K562 (cell line): ENCODE measurements around the gene TFAP2B. TPM values are rescaled to one million over a fixed set of nuclear protein-coding genes. Genes with fewer than 3 reads are reported as not detected.

Experiments used
- ARID4B ChIP-seq: sonication (generic); formaldehyde crosslinking; IDR thresholded peaks from 2 replicates; pipeline ENCODE4 v1.8.0; 2022; ENCODE audit warnings: mild to moderate bottlenecking, missing genetic modification reagents
- BDP1 ChIP-seq: IDR thresholded peaks from 3 replicates; pipeline ENCODE4 v1.6.1; 2011; ENCODE audit not compliant: insufficient read length, insufficient read depth
- CHD7 ChIP-seq: fragments of 200-600 bp; sonication (generic); IDR thresholded peaks from one replicate; pipeline ENCODE4 v1.6.1; 2012; ENCODE audit warnings: mild to moderate bottlenecking, low read depth, low read length, inconsistent platforms
- HMG20B ChIP-seq: fragments of 250-450 bp; sonication (Bioruptor Pico); IDR thresholded peaks from 2 replicates; pipeline ENCODE4 v1.5.0; 2021; ENCODE audit warnings: mild to moderate bottlenecking
- MBD2 ChIP-seq: sonication (generic); IDR thresholded peaks from 2 replicates; pipeline ENCODE4 v1.6.1; 2016; ENCODE audit warnings: low read depth, borderline replicate concordance
- MEIS2 ChIP-seq: fragments of 450-650 bp; IDR thresholded peaks from 2 replicates; pipeline ENCODE4 v1.6.1; 2014; ENCODE audit warnings: mild to moderate bottlenecking; ENCODE audit not compliant: partially characterized antibody
- MTA2 ChIP-seq: fragments of 450-650 bp; IDR thresholded peaks from 2 replicates; pipeline ENCODE4 v1.6.1; 2016; ENCODE audit warnings: low read depth
- POLR3G ChIP-seq: IDR thresholded peaks from 2 replicates; pipeline ENCODE4 v1.6.1; 2011; ENCODE audit not compliant: insufficient read length, insufficient replicate concordance; ENCODE audit errors: extremely low read depth
- ZNF398 ChIP-seq: fragments of 250-450 bp; sonication (Bioruptor Pico); IDR thresholded peaks from 2 replicates; pipeline ENCODE4 v1.8.0; 2021; ENCODE audit warnings: moderate library complexity, mild to moderate bottlenecking, inconsistent platforms
- polyA plus RNA-seq, 8 experiments: library from polyadenylated mRNA; depleted of rRNA in 4 of 8; stranded (reverse) in 5 of 8; unstranded in 3 of 8; fragments of >200 nt; fragmentation: Nextera tagmentation in 2 of 8; fragmentation: Illumina TruSeq in 1 of 8; extraction: Ambion mirVana in 2 of 8; extraction: Trizol in 1 of 8; gene quantifications; 2 replicates each; pipeline versions ENCODE4 v1.2.1 to v1.2.3, GENCODE V29; 2011 to 2014; ENCODE audit warnings: inconsistent platforms in 1 of 8, missing spikeins in 1 of 8
- total RNA-seq, 7 experiments: library from RNA; depleted of rRNA in 6 of 7; stranded (reverse); fragments of >200 nt in 6 of 7; fragmentation: Illumina TruSeq in 2 of 7; extraction: Trizol in 2 of 7; gene quantifications; 2 replicates each; pipeline versions ENCODE4 v1.2.1 to v1.2.3, GENCODE V29; 2011 to 2021; ENCODE audit warnings: low replicate concordance in 1 of 7

Gene TFAP2B
- total and polyA plus RNA-seq, 9 of the 15 experiments (the other 6 are each of a cell fraction or from before 2014, with no cell fraction given): not detected

- TF ChIP-seq CHD7 (no peak), MEIS2 (no peak), MBD2 (no peak), ZNF398 (CRISPR knock-in tag) (no peak), HMG20B (CRISPR knock-in tag) (no peak), BDP1 (no peak), POLR3G (no peak), ARID4B (CRISPR knock-in tag) (no peak), MTA2 (no peak)
Measured at GRCh38 chr6:50823094-50823920, 4.6 kb downstream of the TFAP2B start (continued).
